PFSK-1 (cell line): ENCODE results near the gene IGSF21.

ENCODE experiments used
- FOXP2 ChIP-seq: optimal IDR thresholded peaks from 2 replicates; pipeline ENCODE3; 2011; ENCODE audit warnings: borderline replicate concordance, control low read depth, inconsistent platforms; ENCODE audit not compliant: insufficient read depth; ENCODE audit errors: extremely low read length, extremely low read depth
- POLR2AphosphoS5 ChIP-seq: IDR thresholded peaks from 2 replicates; pipeline ENCODE4 v1.6.1; 2012; ENCODE audit warnings: low read depth, mild to moderate bottlenecking, control low read depth, low read length, moderate library complexity
- REST ChIP-seq, 2 experiments: IDR thresholded peaks; 2 replicates each; pipeline versions ENCODE4 v1.6.1 to v1.8.0; 2011 to 2012; ENCODE audit warnings: low read depth in 2 of 2, low read length in 2 of 2, control low read depth in 1 of 2, inconsistent platforms in 1 of 2, mild to moderate bottlenecking in 1 of 2, moderate library complexity in 1 of 2; ENCODE audit not compliant: insufficient read depth in 1 of 2
- SIN3A ChIP-seq: IDR thresholded peaks from 2 replicates; pipeline ENCODE4 v1.6.1; 2012; ENCODE audit warnings: mild to moderate bottlenecking, low read length, moderate library complexity, borderline replicate concordance; ENCODE audit not compliant: insufficient read depth
- TAF1 ChIP-seq: IDR thresholded peaks from 2 replicates; pipeline ENCODE4 v1.6.1; 2012; ENCODE audit warnings: low read length, control low read depth, borderline replicate concordance; ENCODE audit not compliant: insufficient read depth

GRCh38 chr1:18426580-18426979 lies 319.0 kb downstream of the IGSF21 start:
- no peak for TF ChIP-seq REST (IDR thresholded peaks at IDR 0.05; ENCODE audit: insufficient read depth in 1 of 2, low read depth in 2 of 2, low read length in 2 of 2)
- TF ChIP-seq TAF1 = no peak
- TF ChIP-seq SIN3A = no peak
- no peak for TF ChIP-seq FOXP2
- no peak for TF ChIP-seq POLR2AphosphoS5
